GM23338 (cell line): ENCODE measurements around the gene USP10. TPM values are rescaled to one million over a fixed set of nuclear protein-coding genes. Genes with fewer than 3 reads are reported as not detected.
A peak's percentile ranks its signal among the peaks of the same experiment; 100 is the strongest.

Source experiments
- ATAC-seq: fragments of 200-7000 bp; cut with Tn5 transposase; 3 replicates; pipeline ENCODE4 v1.9.1; 2020
- DNase-seq: peaks from one replicate; pipeline ENCODE4 v3.0.0-alpha.2; 2015; ENCODE audit warnings: low spot score
- H2AFZ ChIP-seq: fragments of 200-600 bp; sonication (generic); 2 replicates; pipeline ENCODE4 v1.8.0; 2016; ENCODE audit warnings: antibody characterized with exemption, mild to moderate bottlenecking, moderate library complexity
- H3F3A ChIP-seq: fragments of 200-600 bp; sonication (generic); replicated peaks from 2 replicates; pipeline ENCODE4 v1.8.0; 2017; ENCODE audit warnings: antibody characterized with exemption, mixed run types, low read depth
- H3K27ac ChIP-seq: fragments of 200-600 bp; sonication (generic); 2 replicates; pipeline ENCODE4 v1.6.1; 2016; ENCODE audit warnings: low read depth
- H3K27me3 ChIP-seq: fragments of 200-600 bp; sonication (generic); 2 replicates; pipeline ENCODE4 v1.8.0; 2016; ENCODE audit warnings: mild to moderate bottlenecking, mixed run types, moderate library complexity; ENCODE audit not compliant: insufficient read depth
- H3K36me3 ChIP-seq: fragments of 200-600 bp; sonication (generic); 2 replicates; pipeline ENCODE4 v1.8.0; 2016; ENCODE audit warnings: mild to moderate bottlenecking; ENCODE audit not compliant: insufficient read depth
- H3K4me1 ChIP-seq: fragments of 200-600 bp; sonication (generic); 2 replicates; pipeline ENCODE4 v1.8.0; 2016; ENCODE audit warnings: mild to moderate bottlenecking, moderate library complexity; ENCODE audit not compliant: insufficient read depth
- H3K4me2 ChIP-seq: fragments of 200-600 bp; sonication (generic); 2 replicates; pipeline ENCODE4 v1.7.1; 2017; ENCODE audit warnings: mixed run types
- H3K4me3 ChIP-seq: fragments of 200-600 bp; sonication (generic); 2 replicates; pipeline ENCODE4 v1.6.1; 2016; ENCODE audit warnings: mixed run types
- H3K79me2 ChIP-seq: fragments of 200-600 bp; sonication (generic); replicated peaks from 2 replicates; pipeline ENCODE4 v1.8.0; 2017; ENCODE audit warnings: mild to moderate bottlenecking; ENCODE audit not compliant: insufficient read depth
- H3K9me2 ChIP-seq: fragments of 200-600 bp; sonication (generic); 2 replicates; pipeline ENCODE4 v1.8.0; 2017; ENCODE audit not compliant: insufficient read depth
- H4K20me1 ChIP-seq: fragments of 200-600 bp; sonication (generic); replicated peaks from 2 replicates; pipeline ENCODE4 v1.8.0; 2017; ENCODE audit warnings: mild to moderate bottlenecking; ENCODE audit not compliant: insufficient read depth
- H3K27ac Mint-ChIP-seq: 2 replicates; pipeline ENCODE4 v1.8.0; 2020; ENCODE audit warnings: inconsistent platforms, mild to moderate bottlenecking, moderate library complexity, mixed read lengths
- H3K27me3 Mint-ChIP-seq: 3 replicates; pipeline ENCODE4 v1.8.0; 2022; ENCODE audit warnings: low read depth, mild to moderate bottlenecking, moderate library complexity, mixed read lengths, inconsistent platforms; ENCODE audit not compliant: insufficient read depth, poor library complexity
- H3K36me3 Mint-ChIP-seq: 3 replicates; pipeline ENCODE4 v1.8.0; 2021; ENCODE audit warnings: low read depth, mild to moderate bottlenecking, inconsistent platforms, moderate library complexity, mixed read lengths
- H3K4me1 Mint-ChIP-seq: 3 replicates; pipeline ENCODE4 v1.8.0; 2020; ENCODE audit warnings: mild to moderate bottlenecking, inconsistent platforms, mixed read lengths
- H3K4me3 Mint-ChIP-seq: 3 replicates; pipeline ENCODE4 v1.8.0; 2021; ENCODE audit warnings: moderate library complexity, mild to moderate bottlenecking, inconsistent platforms, mixed read lengths
- H3K9me3 Mint-ChIP-seq: 3 replicates; pipeline ENCODE4 v1.8.0; 2020; ENCODE audit warnings: moderate library complexity, mild to moderate bottlenecking, inconsistent platforms, mixed read lengths
- CREB1 ChIP-seq: fragments of 250-450 bp; sonication (Bioruptor Pico); IDR thresholded peaks from 2 replicates; pipeline ENCODE4 v1.5.0; 2020; ENCODE audit warnings: low read depth, mild to moderate bottlenecking, moderate library complexity
- EZH2 ChIP-seq: fragments of 200-600 bp; sonication (generic); IDR thresholded peaks from one replicate; pipeline ENCODE4 v1.8.0; 2017; ENCODE audit warnings: antibody characterized with exemption, mild to moderate bottlenecking, low read depth; ENCODE audit not compliant: unreplicated experiment
- EZH2phosphoT487 ChIP-seq: fragments of 200-600 bp; sonication (generic); IDR thresholded peaks from one replicate; pipeline ENCODE4 v1.8.1; 2018; ENCODE audit warnings: antibody characterized with exemption; ENCODE audit not compliant: unreplicated experiment
- JUNB ChIP-seq: IDR thresholded peaks from one replicate; pipeline ENCODE4 v1.6.1; 2016; ENCODE audit warnings: antibody characterized with exemption; ENCODE audit not compliant: unreplicated experiment
- NANOG ChIP-seq: IDR thresholded peaks from 2 replicates; pipeline ENCODE4 v1.6.1; 2016; ENCODE audit warnings: antibody characterized with exemption, borderline replicate concordance
- POLR2AphosphoS5 ChIP-seq: IDR thresholded peaks from 2 replicates; pipeline ENCODE4 v1.6.1; 2016; ENCODE audit warnings: antibody characterized with exemption, low read depth
- STAT1 ChIP-seq: IDR thresholded peaks from one replicate; pipeline ENCODE4 v1.6.1; 2016; ENCODE audit warnings: antibody characterized with exemption; ENCODE audit not compliant: unreplicated experiment
- ZNF114 ChIP-seq: fragments of 250-450 bp; sonication (Bioruptor Pico); IDR thresholded peaks from 2 replicates; pipeline ENCODE4 v1.5.0; 2020; ENCODE audit warnings: mild to moderate bottlenecking, moderate library complexity
- ZNF331 ChIP-seq: fragments of 250-450 bp; sonication (Bioruptor Pico); IDR thresholded peaks from 2 replicates; pipeline ENCODE4 v1.5.0; 2020; ENCODE audit warnings: low read depth, mild to moderate bottlenecking, moderate library complexity
- polyA plus RNA-seq: library from polyadenylated mRNA; unstranded; fragments of >200 nt; fragmentation: Nextera tagmentation; extraction: Ambion mirVana; gene quantifications from 2 replicates; pipeline ENCODE4 v1.2.1, GENCODE V29; 2016
- total RNA-seq: library from RNA; depleted of rRNA; stranded (reverse); fragments of >200 nt; shearing (Covaris generic); gene quantifications from 2 replicates; pipeline ENCODE4 v1.2.3, GENCODE V29; 2014
- TF ChIP-seq, protein P1 (sequence below): IDR thresholded peaks from 2 replicates; pipeline ENCODE4 v1.6.1; 2016; ENCODE audit warnings: antibody characterized with exemption
- TF ChIP-seq, protein P2 (sequence below): fragments of 250-450 bp; sonication (Bioruptor Pico); IDR thresholded peaks from 2 replicates; pipeline ENCODE4 v1.5.0; 2020; ENCODE audit warnings: mild to moderate bottlenecking, moderate library complexity
- TF ChIP-seq, protein P3 (sequence below), 2 experiments: fragments of 200-600 bp in 1 of 2; sonication (generic) in 1 of 2; conservative IDR thresholded peaks; 2 replicates each; pipeline versions ENCODE4 v1.5.1 to v1.6.1; 2016 to 2017; ENCODE audit warnings: antibody characterized with exemption in 2 of 2, low read depth in 2 of 2, mild to moderate bottlenecking in 2 of 2, moderate library complexity in 1 of 2
- TF ChIP-seq, protein P4 (sequence below): IDR thresholded peaks from one replicate; pipeline ENCODE4 v1.6.1; 2018; ENCODE audit warnings: antibody characterized with exemption; ENCODE audit not compliant: unreplicated experiment

The USP10 gene
- total and polyA plus RNA-seq, 2 experiments from 2014 or later, result 158 to 194 TPM

DNA sequence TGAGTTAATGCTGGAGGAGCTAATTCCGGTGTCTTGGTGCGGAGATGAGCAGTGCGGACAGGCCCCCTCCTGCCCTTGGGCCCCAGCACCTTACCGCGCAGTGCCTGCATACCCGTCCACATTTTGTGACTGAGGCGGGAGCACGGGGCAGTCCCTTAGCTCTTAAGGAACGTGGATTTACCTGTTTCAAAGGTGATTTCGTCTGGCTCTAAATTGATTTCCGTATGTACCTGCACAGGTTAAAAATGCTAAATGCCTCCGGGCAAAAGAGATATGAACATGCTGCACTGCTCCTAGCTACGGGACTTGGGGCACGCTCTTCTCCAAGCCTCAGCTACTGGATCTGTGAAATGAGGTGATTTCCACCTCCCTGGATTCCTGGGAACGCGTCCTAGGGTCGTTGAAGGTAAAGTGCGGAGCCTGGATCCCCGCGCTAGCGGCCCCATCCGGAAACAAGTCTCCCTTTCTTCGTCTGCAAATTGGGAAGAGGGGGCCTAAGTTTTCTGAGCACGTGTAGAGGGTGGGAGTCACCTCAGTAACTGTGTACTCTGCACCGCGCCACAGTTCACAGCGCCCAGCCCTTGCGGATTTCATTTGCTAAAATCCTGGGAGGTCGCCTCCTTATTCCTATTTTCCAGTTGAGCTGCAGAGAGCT lies 119.3 kb downstream of the USP10 start:
- peak; percentile 56 for ATAC-seq
- Histone ChIP-seq H3K4me1 (0 out of 2 replicates have a peak, but pooled peaks cover 5% of the 10 kb centered on the region), H3K79me2 (no peaks in the 10 kb centered on the region), H3K9me2 (no peaks in the 10 kb centered on the region), H3K4me3 (peak overlapping the region; percentile 61), H2AFZ (peak overlapping the region; percentile 99), H3K27ac (no peak overlapping the region), H3K27me3 (peaks cover 26% of the 10 kb centered on the region), H3K36me3 (no peaks in the 10 kb centered on the region), H3K4me2 (peak overlapping the region; percentile 85), H3F3A (no peaks in the 10 kb centered on the region), H4K20me1 (no peaks in the 10 kb centered on the region)
- no peaks in the 10 kb centered on the region; the same call in 2 of the 3 replicates for H3K9me3 Mint-ChIP-seq
- H3K4me3 Mint-ChIP-seq, result peak overlapping the region; percentile 70
- no peaks in the 10 kb centered on the region; the same call in 2 of the 3 replicates for H3K36me3 Mint-ChIP-seq
- H3K27ac Mint-ChIP-seq, result no peak overlapping the region
- no peak for TF ChIP-seq EZH2
- TF ChIP-seq, protein P1, sequence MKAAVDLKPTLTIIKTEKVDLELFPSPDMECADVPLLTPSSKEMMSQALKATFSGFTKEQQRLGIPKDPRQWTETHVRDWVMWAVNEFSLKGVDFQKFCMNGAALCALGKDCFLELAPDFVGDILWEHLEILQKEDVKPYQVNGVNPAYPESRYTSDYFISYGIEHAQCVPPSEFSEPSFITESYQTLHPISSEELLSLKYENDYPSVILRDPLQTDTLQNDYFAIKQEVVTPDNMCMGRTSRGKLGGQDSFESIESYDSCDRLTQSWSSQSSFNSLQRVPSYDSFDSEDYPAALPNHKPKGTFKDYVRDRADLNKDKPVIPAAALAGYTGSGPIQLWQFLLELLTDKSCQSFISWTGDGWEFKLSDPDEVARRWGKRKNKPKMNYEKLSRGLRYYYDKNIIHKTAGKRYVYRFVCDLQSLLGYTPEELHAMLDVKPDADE, result no peak
- no peak for TF ChIP-seq STAT1
- TF ChIP-seq, protein P2, sequence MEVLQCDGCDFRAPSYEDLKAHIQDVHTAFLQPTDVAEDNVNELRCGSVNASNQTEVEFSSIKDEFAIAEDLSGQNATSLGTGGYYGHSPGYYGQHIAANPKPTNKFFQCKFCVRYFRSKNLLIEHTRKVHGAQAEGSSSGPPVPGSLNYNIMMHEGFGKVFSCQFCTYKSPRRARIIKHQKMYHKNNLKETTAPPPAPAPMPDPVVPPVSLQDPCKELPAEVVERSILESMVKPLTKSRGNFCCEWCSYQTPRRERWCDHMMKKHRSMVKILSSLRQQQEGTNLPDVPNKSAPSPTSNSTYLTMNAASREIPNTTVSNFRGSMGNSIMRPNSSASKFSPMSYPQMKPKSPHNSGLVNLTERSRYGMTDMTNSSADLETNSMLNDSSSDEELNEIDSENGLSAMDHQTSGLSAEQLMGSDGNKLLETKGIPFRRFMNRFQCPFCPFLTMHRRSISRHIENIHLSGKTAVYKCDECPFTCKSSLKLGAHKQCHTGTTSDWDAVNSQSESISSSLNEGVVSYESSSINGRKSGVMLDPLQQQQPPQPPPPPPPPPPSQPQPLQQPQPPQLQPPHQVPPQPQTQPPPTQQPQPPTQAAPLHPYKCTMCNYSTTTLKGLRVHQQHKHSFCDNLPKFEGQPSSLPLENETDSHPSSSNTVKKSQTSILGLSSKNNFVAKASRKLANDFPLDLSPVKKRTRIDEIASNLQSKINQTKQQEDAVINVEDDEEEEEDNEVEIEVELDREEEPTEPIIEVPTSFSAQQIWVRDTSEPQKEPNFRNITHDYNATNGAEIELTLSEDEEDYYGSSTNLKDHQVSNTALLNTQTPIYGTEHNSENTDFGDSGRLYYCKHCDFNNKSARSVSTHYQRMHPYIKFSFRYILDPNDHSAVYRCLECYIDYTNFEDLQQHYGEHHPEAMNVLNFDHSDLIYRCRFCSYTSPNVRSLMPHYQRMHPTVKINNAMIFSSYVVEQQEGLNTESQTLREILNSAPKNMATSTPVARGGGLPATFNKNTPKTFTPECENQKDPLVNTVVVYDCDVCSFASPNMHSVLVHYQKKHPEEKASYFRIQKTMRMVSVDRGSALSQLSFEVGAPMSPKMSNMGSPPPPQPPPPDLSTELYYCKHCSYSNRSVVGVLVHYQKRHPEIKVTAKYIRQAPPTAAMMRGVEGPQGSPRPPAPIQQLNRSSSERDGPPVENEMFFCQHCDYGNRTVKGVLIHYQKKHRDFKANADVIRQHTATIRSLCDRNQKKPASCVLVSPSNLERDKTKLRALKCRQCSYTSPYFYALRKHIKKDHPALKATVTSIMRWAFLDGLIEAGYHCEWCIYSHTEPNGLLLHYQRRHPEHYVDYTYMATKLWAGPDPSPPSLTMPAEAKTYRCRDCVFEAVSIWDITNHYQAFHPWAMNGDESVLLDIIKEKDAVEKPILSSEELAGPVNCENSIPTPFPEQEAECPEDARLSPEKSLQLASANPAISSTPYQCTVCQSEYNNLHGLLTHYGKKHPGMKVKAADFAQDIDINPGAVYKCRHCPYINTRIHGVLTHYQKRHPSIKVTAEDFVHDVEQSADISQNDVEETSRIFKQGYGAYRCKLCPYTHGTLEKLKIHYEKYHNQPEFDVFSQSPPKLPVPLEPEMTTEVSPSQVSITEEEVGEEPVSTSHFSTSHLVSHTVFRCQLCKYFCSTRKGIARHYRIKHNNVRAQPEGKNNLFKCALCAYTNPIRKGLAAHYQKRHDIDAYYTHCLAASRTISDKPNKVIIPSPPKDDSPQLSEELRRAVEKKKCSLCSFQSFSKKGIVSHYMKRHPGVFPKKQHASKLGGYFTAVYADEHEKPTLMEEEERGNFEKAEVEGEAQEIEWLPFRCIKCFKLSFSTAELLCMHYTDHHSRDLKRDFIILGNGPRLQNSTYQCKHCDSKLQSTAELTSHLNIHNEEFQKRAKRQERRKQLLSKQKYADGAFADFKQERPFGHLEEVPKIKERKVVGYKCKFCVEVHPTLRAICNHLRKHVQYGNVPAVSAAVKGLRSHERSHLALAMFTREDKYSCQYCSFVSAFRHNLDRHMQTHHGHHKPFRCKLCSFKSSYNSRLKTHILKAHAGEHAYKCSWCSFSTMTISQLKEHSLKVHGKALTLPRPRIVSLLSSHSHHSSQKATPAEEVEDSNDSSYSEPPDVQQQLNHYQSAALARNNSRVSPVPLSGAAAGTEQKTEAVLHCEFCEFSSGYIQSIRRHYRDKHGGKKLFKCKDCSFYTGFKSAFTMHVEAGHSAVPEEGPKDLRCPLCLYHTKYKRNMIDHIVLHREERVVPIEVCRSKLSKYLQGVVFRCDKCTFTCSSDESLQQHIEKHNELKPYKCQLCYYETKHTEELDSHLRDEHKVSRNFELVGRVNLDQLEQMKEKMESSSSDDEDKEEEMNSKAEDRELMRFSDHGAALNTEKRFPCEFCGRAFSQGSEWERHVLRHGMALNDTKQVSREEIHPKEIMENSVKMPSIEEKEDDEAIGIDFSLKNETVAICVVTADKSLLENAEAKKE, result no peak
- TF ChIP-seq, protein P3, sequence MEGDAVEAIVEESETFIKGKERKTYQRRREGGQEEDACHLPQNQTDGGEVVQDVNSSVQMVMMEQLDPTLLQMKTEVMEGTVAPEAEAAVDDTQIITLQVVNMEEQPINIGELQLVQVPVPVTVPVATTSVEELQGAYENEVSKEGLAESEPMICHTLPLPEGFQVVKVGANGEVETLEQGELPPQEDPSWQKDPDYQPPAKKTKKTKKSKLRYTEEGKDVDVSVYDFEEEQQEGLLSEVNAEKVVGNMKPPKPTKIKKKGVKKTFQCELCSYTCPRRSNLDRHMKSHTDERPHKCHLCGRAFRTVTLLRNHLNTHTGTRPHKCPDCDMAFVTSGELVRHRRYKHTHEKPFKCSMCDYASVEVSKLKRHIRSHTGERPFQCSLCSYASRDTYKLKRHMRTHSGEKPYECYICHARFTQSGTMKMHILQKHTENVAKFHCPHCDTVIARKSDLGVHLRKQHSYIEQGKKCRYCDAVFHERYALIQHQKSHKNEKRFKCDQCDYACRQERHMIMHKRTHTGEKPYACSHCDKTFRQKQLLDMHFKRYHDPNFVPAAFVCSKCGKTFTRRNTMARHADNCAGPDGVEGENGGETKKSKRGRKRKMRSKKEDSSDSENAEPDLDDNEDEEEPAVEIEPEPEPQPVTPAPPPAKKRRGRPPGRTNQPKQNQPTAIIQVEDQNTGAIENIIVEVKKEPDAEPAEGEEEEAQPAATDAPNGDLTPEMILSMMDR (conservative IDR thresholded peaks at IDR 0.05; ENCODE audit: low read depth in 2 of 2), result no peak
- TF ChIP-seq, protein P4, sequence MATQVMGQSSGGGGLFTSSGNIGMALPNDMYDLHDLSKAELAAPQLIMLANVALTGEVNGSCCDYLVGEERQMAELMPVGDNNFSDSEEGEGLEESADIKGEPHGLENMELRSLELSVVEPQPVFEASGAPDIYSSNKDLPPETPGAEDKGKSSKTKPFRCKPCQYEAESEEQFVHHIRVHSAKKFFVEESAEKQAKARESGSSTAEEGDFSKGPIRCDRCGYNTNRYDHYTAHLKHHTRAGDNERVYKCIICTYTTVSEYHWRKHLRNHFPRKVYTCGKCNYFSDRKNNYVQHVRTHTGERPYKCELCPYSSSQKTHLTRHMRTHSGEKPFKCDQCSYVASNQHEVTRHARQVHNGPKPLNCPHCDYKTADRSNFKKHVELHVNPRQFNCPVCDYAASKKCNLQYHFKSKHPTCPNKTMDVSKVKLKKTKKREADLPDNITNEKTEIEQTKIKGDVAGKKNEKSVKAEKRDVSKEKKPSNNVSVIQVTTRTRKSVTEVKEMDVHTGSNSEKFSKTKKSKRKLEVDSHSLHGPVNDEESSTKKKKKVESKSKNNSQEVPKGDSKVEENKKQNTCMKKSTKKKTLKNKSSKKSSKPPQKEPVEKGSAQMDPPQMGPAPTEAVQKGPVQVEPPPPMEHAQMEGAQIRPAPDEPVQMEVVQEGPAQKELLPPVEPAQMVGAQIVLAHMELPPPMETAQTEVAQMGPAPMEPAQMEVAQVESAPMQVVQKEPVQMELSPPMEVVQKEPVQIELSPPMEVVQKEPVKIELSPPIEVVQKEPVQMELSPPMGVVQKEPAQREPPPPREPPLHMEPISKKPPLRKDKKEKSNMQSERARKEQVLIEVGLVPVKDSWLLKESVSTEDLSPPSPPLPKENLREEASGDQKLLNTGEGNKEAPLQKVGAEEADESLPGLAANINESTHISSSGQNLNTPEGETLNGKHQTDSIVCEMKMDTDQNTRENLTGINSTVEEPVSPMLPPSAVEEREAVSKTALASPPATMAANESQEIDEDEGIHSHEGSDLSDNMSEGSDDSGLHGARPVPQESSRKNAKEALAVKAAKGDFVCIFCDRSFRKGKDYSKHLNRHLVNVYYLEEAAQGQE, result no peak
- TF ChIP-seq ZNF114 (CRISPR knock-in tag), result no peak
- TF ChIP-seq EZH2phosphoT487, result no peak
- no peak for TF ChIP-seq POLR2AphosphoS5
- TF ChIP-seq NANOG, result no peak
- TF ChIP-seq JUNB, result no peak
- TF ChIP-seq ZNF331 (CRISPR knock-in tag), result no peak
- TF ChIP-seq CREB1, result no peak
- DNase-seq, result peak; percentile 61
- H3K4me1 Mint-ChIP-seq, result peaks cover 8% of the 10 kb centered on the region
- H3K27me3 Mint-ChIP-seq, result peaks cover 19% of the 10 kb centered on the region
